Heart left ventricle (tissue), 13 donors: ENCODE results near the gene JOSD2.

ENCODE experiments used
- POLR2A ChIP-seq, 2 donors: fragments of 450-650 bp; IDR thresholded peaks; one replicate each; pipeline ENCODE4 v1.6.1; 2017; ENCODE audit warnings: antibody characterized with exemption in 2 of 2, mild to moderate bottlenecking in 2 of 2, moderate library complexity in 2 of 2
- TF ChIP-seq, protein P1 (sequence below), 12 donors: fragments of 200-600 bp; sonication (generic) in 4 of 12; IDR thresholded peaks; one replicate each; pipeline versions ENCODE4 v1.5.0 to v1.8.0; 2018 to 2022; ENCODE audit warnings: antibody characterized with exemption in 12 of 12, mild to moderate bottlenecking in 5 of 12
- donor health status: ischemic (EF 13 %, LVEDD 7.1; RV severe dilation, severe dysfunction).
- donor health status: DM: no; HTN: yes; CAD: no.
- donor health status: DM: no; HTN: no; CAD: no.
- donor health status: ischemic (EF 25% LVEDD 6.9; RV normal size, moderate dysfunction).
- donor health status: ischemic (EF 25% LVEDD 5.7; RV mildly dilated, moderate dysfunction).
- donor health status: ischemic (EF 35%, LVEDD 5.7; RV mildly dilated, moderate dysfunction).
- donor health status: nonischemic (EF 11% LVEDD 7.7; RV severe dilation, severe dysfunction).
- donor health status: DM: yes; HTN: yes; CAD: no.
- donor health status: PGD.
- donor health status: ischemic (EF 29% LVEDD 5.4; RV normal size, mild dysfunction).
- donor health status: nonischemic (EF 23%, LVEDD 6.1; RV moderate dilation, normal function).

DNA sequence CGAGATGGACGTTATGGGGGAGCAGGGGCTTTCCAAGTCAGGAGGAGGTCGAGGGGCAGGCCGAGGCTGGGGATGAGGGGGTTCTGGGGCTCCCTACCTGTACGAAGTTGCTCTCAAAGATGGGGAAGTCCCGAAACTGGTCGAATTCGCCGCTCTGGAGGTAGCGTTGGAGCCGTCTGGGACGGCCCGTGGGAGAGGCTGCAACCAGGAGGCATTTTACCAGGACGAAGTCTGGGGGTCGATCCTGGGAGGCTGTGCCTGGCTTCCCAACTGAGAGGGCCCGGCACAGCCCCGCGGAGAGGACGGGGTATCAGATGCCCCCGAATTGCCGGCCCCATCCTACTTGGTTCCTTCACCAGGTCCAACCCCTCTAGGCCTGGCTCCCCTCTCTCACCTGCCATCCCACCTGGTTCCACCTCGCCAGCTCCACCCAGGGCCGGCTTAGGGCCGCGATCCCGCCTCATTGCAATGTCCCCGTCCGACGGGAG, 35.2 kb downstream of the JOSD2 start:
- no peak for TF ChIP-seq POLR2A (IDR thresholded peaks at IDR 0.05)
- TF ChIP-seq, protein P1, sequence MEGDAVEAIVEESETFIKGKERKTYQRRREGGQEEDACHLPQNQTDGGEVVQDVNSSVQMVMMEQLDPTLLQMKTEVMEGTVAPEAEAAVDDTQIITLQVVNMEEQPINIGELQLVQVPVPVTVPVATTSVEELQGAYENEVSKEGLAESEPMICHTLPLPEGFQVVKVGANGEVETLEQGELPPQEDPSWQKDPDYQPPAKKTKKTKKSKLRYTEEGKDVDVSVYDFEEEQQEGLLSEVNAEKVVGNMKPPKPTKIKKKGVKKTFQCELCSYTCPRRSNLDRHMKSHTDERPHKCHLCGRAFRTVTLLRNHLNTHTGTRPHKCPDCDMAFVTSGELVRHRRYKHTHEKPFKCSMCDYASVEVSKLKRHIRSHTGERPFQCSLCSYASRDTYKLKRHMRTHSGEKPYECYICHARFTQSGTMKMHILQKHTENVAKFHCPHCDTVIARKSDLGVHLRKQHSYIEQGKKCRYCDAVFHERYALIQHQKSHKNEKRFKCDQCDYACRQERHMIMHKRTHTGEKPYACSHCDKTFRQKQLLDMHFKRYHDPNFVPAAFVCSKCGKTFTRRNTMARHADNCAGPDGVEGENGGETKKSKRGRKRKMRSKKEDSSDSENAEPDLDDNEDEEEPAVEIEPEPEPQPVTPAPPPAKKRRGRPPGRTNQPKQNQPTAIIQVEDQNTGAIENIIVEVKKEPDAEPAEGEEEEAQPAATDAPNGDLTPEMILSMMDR (IDR thresholded peaks at IDR 0.05) = no peak
